A673 (cell line): Measurements from ENCODE around the gene PPAT. TPM values are rescaled to one million over a fixed set of nuclear protein-coding genes. Genes with fewer than 3 reads are reported as not detected.
A peak's percentile ranks its signal among the peaks of the same experiment; 100 is the strongest.

Experiments
- BruUV-seq: library from RNA; stranded (reverse); fragments of 400-500 nt; replicated peaks from 2 replicates; lab custom pipeline; 2021; lab: Mats Ljungman, UMichigan
- CTCF ChIA-PET: fragments of 300-600 bp; sonication (Branson Sonifier 250); formaldehyde crosslinking; loops from one replicate; lab custom pipeline; 2022; ENCODE audit warnings: antibody characterized with exemption; lab: Charles Lee
- POLR2A ChIA-PET: fragments of 300-600 bp; sonication (Branson Sonifier 250); formaldehyde crosslinking; loops from one replicate; lab custom pipeline; 2022; ENCODE audit warnings: antibody characterized with exemption; ENCODE audit not compliant: low non-redundant PET; lab: Charles Lee
- DNase-seq: peaks from one replicate; pipeline ENCODE4 v3.0.0-alpha.2; 2015; ENCODE audit warnings: low spot score
- H3K27ac ChIP-seq: fragments of 200-600 bp; sonication (generic); 2 replicates; pipeline ENCODE4 v1.5.1; 2016; ENCODE audit warnings: mixed run types, low read depth, mild to moderate bottlenecking, mixed read lengths, antibody characterized with exemption, low read length; ENCODE audit not compliant: poor library complexity, severe bottlenecking
- H3K27me3 ChIP-seq: fragments of 200-600 bp; sonication (generic); replicated peaks from 2 replicates; pipeline ENCODE4 v1.6.1; 2017; ENCODE audit warnings: mixed run types, low read depth, mild to moderate bottlenecking, mixed read lengths, antibody characterized with exemption, low read length; ENCODE audit not compliant: insufficient read depth, poor library complexity
- H3K36me3 ChIP-seq: fragments of 200-600 bp; sonication (generic); 2 replicates; pipeline ENCODE4 v1.6.1; 2016; ENCODE audit warnings: mixed run types, mild to moderate bottlenecking, mixed read lengths, antibody characterized with exemption, low read length; ENCODE audit not compliant: insufficient read depth, poor library complexity, severe bottlenecking
- H3K4me1 ChIP-seq: fragments of 200-600 bp; sonication (generic); 2 replicates; pipeline ENCODE4 v1.6.1; 2017; ENCODE audit warnings: mixed run types, mild to moderate bottlenecking, mixed read lengths, antibody characterized with exemption, low read length; ENCODE audit not compliant: insufficient read depth, poor library complexity, severe bottlenecking
- H3K4me3 ChIP-seq: fragments of 200-600 bp; sonication (generic); 2 replicates; pipeline ENCODE4 v1.5.1; 2016; ENCODE audit warnings: low read depth, mixed run types, mild to moderate bottlenecking, mixed read lengths, low read length; ENCODE audit not compliant: poor library complexity, severe bottlenecking
- H3K9me3 ChIP-seq: fragments of 200-600 bp; sonication (generic); 2 replicates; pipeline ENCODE4 v1.6.1; 2016; ENCODE audit warnings: mixed run types, low read depth, mild to moderate bottlenecking, mixed read lengths, antibody characterized with exemption, low read length; ENCODE audit not compliant: poor library complexity, severe bottlenecking
- EZH2 ChIP-seq: fragments of 200-600 bp; sonication (generic); IDR thresholded peaks from 2 replicates; pipeline ENCODE4 v1.6.1; 2017; ENCODE audit warnings: borderline replicate concordance, low read depth, mild to moderate bottlenecking, mixed read lengths, antibody characterized with exemption, low read length; ENCODE audit not compliant: poor library complexity, severe bottlenecking
- intact Hi-C: fragments of 100-400 bp; cut with micrococcal nuclease; formaldehyde crosslinking; loops from one replicate; pipeline ENCODE4 v1.10.0; 2022; ENCODE audit not compliant: unreplicated experiment
- total RNA-seq: library from RNA; stranded (reverse); gene quantifications from 2 replicates; pipeline ENCODE4 v1.2.3, GENCODE V29; 2021
- TF ChIP-seq, protein P1 (sequence below): fragments of 300-800, 200-600 bp; sonication (generic); conservative IDR thresholded peaks from 2 replicates; pipeline ENCODE4 v1.5.1; 2017; ENCODE audit warnings: low read depth, mild to moderate bottlenecking, antibody characterized with exemption, low read length, moderate library complexity, mixed read lengths

Gene PPAT
- total RNA-seq, 1 experiment from 2014 or later, result 41.6 TPM

DNA sequence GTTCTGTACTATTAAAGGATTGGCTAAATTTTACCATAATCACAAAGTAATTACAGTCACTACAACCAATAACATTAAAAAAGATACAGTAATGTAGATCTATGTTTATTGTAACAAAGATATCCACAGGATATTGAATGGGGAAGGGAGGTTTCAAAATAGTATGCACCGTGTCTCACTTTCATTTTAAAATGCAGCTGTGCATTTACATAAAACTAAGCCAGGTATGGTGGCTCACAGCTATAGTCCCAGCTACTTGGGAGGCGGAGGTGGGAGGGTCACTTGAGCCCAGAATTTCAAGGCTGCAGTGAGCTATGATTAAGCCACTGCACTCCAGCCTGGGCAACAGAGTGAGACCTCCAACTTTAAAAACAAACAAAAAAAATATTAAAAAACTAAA, 40.5 kb upstream of the PPAT start:
- H3K4me3 ChIP-seq, result no peak overlapping the region
- intact Hi-C loops, result no loop called here
- H3K36me3 ChIP-seq, result peaks cover 40% of the 10 kb centered on the region
- no TSS peak for BruUV-seq
- H3K4me1 ChIP-seq, result no peaks in the 10 kb centered on the region
- no peaks in the 10 kb centered on the region for H3K9me3 ChIP-seq
- TF ChIP-seq, protein P1, sequence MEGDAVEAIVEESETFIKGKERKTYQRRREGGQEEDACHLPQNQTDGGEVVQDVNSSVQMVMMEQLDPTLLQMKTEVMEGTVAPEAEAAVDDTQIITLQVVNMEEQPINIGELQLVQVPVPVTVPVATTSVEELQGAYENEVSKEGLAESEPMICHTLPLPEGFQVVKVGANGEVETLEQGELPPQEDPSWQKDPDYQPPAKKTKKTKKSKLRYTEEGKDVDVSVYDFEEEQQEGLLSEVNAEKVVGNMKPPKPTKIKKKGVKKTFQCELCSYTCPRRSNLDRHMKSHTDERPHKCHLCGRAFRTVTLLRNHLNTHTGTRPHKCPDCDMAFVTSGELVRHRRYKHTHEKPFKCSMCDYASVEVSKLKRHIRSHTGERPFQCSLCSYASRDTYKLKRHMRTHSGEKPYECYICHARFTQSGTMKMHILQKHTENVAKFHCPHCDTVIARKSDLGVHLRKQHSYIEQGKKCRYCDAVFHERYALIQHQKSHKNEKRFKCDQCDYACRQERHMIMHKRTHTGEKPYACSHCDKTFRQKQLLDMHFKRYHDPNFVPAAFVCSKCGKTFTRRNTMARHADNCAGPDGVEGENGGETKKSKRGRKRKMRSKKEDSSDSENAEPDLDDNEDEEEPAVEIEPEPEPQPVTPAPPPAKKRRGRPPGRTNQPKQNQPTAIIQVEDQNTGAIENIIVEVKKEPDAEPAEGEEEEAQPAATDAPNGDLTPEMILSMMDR, result no peak
- TF ChIP-seq EZH2, result no peak
- no peak overlapping the region for H3K27ac ChIP-seq
- POLR2A ChIA-PET, result no interaction called here
- no peaks in the 10 kb centered on the region for H3K27me3 ChIP-seq
- CTCF ChIA-PET, result no interaction called here
- DNase-seq, result no peak

DNA sequence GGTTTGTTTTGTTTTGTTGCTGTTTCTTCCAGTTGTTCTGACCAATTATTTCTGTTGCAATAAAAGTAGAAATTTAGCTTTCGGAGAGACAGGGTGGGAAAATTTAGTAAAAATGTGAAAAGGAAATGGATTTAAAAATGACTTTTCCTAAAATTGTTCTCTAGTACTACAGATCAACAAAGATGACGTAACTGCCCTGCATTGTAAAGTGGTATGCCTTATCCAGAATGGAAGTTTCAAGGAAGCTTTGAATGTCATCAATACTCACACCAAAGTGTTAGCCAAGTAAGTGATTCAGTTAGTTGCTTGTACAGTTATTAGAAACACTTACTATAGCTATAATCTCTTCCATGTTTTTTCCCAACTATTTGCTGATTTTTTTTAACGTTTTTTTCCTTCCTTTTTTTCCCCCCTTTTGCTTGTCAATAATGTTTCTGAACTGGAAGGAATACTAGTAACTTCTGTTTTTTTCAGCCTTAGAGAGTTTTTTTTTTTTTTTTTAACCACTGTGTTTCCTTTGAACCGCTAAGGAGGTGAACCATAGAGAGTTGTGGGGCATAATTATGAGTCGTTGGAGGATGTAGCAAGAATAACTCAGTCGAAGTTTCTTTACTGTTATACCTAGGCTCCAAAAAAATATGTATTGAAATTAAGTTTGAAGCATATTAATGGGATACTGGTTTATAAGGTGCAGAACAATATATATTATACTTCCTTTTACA, 34.2 kb upstream of the PPAT start:
- Histone ChIP-seq H3K36me3 (peaks cover 40% of the 10 kb centered on the region), H3K27me3 (no peaks in the 10 kb centered on the region), H3K9me3 (no peaks in the 10 kb centered on the region), H3K4me3 (no peak overlapping the region), H3K27ac (no peak overlapping the region), H3K4me1 (no peaks in the 10 kb centered on the region)
- intact Hi-C loops, result no loop called here
- TF ChIP-seq EZH2, result no peak
- TF ChIP-seq, protein P1, result no peak
- BruUV-seq, result no TSS peak
- ChIA-PET CTCF (no interaction called here), POLR2A (no interaction called here)
- no peak for DNase-seq

DNA sequence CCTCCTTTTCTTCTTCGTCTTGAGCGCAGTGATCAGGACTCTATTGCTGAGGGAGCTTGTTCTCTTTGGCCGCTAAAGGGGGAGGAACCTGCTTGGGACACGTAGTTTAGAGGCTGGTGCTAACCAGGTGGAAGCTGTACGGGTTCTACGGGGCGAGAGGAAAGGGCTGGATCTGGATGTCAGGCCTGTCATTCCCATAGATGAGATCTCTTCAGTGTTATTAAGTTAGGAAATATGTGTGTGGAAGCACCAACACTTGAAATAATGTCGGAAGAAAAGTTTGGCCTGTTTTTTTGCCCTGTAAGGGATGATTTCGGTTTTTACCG, 32.6 kb upstream of the PPAT start:
- ChIA-PET CTCF (no interaction called here), POLR2A (no interaction called here)
- H3K4me1 ChIP-seq, result no peaks in the 10 kb centered on the region
- TF ChIP-seq, protein P1, result no peak
- no peak for TF ChIP-seq EZH2
- intact Hi-C loops, result no loop called here
- no TSS peak for BruUV-seq
- H3K9me3 ChIP-seq, result no peaks in the 10 kb centered on the region
- peak overlapping the region; percentile 82 for H3K4me3 ChIP-seq
- peak overlapping the region; percentile 82 for H3K27ac ChIP-seq
- H3K36me3 ChIP-seq, result peaks cover 32% of the 10 kb centered on the region
- no peaks in the 10 kb centered on the region for H3K27me3 ChIP-seq
- no peak for DNase-seq
